Measurements from ENCODE around the gene AUTS2.

The AUTS2 gene

GRCh38 chr7:69620650-69621049 lies 22.4 kb downstream of the AUTS2 start (continued):
- TF ChIP-seq REPIN1 (tag by site-specific recombination; IDR thresholded peaks at IDR 0.05; ENCODE audit: low read depth), result no peak
- no peak for TF ChIP-seq ZNF629 (tag by site-specific recombination; IDR thresholded peaks at IDR 0.05)
- no peak for TF ChIP-seq ZNF658 (tag by site-specific recombination; IDR thresholded peaks at IDR 0.05)
- TF ChIP-seq ZNF174 (tag by site-specific recombination; IDR thresholded peaks at IDR 0.05), result no peak
- no peak for TF ChIP-seq ZNF10 (tag by site-specific recombination; IDR thresholded peaks at IDR 0.05)
- no peak for TF ChIP-seq ZBTB10 (tag by site-specific recombination; IDR thresholded peaks at IDR 0.05)
- TF ChIP-seq ZNF155 (tag by site-specific recombination; IDR thresholded peaks at IDR 0.05), result no peak
- TF ChIP-seq PRDM10 (tag by site-specific recombination; IDR thresholded peaks at IDR 0.05), result no peak
- no peak for TF ChIP-seq ZNF596 (tag by site-specific recombination; IDR thresholded peaks at IDR 0.05)
- TF ChIP-seq ZXDB (tag by site-specific recombination; IDR thresholded peaks at IDR 0.05), result no peak
- peak; percentile 68; the same call in 1 of the 2 replicates for TF ChIP-seq SCRT1 (tag by site-specific recombination; IDR thresholded peaks at IDR 0.05; ENCODE audit: borderline replicate concordance)
- TF ChIP-seq, protein P1, sequence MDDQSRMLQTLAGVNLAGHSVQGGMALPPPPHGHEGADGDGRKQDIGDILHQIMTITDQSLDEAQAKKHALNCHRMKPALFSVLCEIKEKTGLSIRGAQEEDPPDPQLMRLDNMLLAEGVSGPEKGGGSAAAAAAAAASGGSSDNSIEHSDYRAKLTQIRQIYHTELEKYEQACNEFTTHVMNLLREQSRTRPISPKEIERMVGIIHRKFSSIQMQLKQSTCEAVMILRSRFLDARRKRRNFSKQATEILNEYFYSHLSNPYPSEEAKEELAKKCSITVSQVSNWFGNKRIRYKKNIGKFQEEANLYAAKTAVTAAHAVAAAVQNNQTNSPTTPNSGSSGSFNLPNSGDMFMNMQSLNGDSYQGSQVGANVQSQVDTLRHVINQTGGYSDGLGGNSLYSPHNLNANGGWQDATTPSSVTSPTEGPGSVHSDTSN (CRISPR knock-in tag; IDR thresholded peaks at IDR 0.05), result no peak
- TF ChIP-seq ZNF19 (tag by site-specific recombination; IDR thresholded peaks at IDR 0.05; ENCODE audit: low read depth), result no peak
- TF ChIP-seq SCRT2 (tag by site-specific recombination; IDR thresholded peaks at IDR 0.05), result peak; percentile 78
- TF ChIP-seq ZNF335 (tag by site-specific recombination; conservative IDR thresholded peaks at IDR 0.05), result 0 out of 2 replicates have a peak, but pooled peaks have one; percentile 35
- TF ChIP-seq, protein P2, sequence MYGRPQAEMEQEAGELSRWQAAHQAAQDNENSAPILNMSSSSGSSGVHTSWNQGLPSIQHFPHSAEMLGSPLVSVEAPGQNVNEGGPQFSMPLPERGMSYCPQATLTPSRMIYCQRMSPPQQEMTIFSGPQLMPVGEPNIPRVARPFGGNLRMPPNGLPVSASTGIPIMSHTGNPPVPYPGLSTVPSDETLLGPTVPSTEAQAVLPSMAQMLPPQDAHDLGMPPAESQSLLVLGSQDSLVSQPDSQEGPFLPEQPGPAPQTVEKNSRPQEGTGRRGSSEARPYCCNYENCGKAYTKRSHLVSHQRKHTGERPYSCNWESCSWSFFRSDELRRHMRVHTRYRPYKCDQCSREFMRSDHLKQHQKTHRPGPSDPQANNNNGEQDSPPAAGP (tag by site-specific recombination; IDR thresholded peaks at IDR 0.05), result no peak
- no peak for TF ChIP-seq ZNF302 (tag by site-specific recombination; IDR thresholded peaks at IDR 0.05; ENCODE audit: low read depth)
- TF ChIP-seq ZNF624 (tag by site-specific recombination; IDR thresholded peaks at IDR 0.05), result no peak
- TF ChIP-seq EGR2 (tag by site-specific recombination; IDR thresholded peaks at IDR 0.05; ENCODE audit: low read depth), result no peak
- TF ChIP-seq IKZF3 (tag by site-specific recombination; IDR thresholded peaks at IDR 0.05), result peak; percentile 56
- TF ChIP-seq ZNF169 (tag by site-specific recombination; IDR thresholded peaks at IDR 0.05), result no peak
- TF ChIP-seq ZNF776 (tag by site-specific recombination; IDR thresholded peaks at IDR 0.05; ENCODE audit: borderline replicate concordance), result no peak
- peak; percentile 71 for TF ChIP-seq PRDM6 (tag by site-specific recombination; IDR thresholded peaks at IDR 0.05)
- no peak for TF ChIP-seq ZFP69B (tag by site-specific recombination; IDR thresholded peaks at IDR 0.05)
- no peak for TF ChIP-seq ZNF76 (tag by site-specific recombination; IDR thresholded peaks at IDR 0.05; ENCODE audit: borderline replicate concordance, low read depth)
- TF ChIP-seq SP3 (tag by site-specific recombination; IDR thresholded peaks at IDR 0.05), result no peak
- TF ChIP-seq, protein P3, sequence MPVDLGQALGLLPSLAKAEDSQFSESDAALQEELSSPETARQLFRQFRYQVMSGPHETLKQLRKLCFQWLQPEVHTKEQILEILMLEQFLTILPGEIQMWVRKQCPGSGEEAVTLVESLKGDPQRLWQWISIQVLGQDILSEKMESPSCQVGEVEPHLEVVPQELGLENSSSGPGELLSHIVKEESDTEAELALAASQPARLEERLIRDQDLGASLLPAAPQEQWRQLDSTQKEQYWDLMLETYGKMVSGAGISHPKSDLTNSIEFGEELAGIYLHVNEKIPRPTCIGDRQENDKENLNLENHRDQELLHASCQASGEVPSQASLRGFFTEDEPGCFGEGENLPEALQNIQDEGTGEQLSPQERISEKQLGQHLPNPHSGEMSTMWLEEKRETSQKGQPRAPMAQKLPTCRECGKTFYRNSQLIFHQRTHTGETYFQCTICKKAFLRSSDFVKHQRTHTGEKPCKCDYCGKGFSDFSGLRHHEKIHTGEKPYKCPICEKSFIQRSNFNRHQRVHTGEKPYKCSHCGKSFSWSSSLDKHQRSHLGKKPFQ (tag by site-specific recombination; IDR thresholded peaks at IDR 0.05), result no peak
- no peak for TF ChIP-seq ZNF146 (tag by site-specific recombination; IDR thresholded peaks at IDR 0.05)
- no peak for TF ChIP-seq ZNF791 (tag by site-specific recombination; IDR thresholded peaks at IDR 0.05)
